NT2/D1 (cell line): Measurements from ENCODE around the gene ZBED6.

Source experiments
- SUZ12 ChIP-seq: IDR thresholded peaks from 2 replicates; pipeline ENCODE4 v1.6.1; 2011; ENCODE audit not compliant: insufficient read length, insufficient read depth; ENCODE audit errors: extremely low read depth
- YY1 ChIP-seq: IDR thresholded peaks from 2 replicates; pipeline ENCODE4 v1.6.1; 2011; ENCODE audit not compliant: insufficient read length, insufficient read depth

GRCh38 chr1:203823306-203823705 lies 27.9 kb downstream of the ZBED6 start:
- TF ChIP-seq YY1 (no peak), SUZ12 (no peak)
